Measurements from ENCODE around the gene INHBB.

The INHBB gene

DNA sequence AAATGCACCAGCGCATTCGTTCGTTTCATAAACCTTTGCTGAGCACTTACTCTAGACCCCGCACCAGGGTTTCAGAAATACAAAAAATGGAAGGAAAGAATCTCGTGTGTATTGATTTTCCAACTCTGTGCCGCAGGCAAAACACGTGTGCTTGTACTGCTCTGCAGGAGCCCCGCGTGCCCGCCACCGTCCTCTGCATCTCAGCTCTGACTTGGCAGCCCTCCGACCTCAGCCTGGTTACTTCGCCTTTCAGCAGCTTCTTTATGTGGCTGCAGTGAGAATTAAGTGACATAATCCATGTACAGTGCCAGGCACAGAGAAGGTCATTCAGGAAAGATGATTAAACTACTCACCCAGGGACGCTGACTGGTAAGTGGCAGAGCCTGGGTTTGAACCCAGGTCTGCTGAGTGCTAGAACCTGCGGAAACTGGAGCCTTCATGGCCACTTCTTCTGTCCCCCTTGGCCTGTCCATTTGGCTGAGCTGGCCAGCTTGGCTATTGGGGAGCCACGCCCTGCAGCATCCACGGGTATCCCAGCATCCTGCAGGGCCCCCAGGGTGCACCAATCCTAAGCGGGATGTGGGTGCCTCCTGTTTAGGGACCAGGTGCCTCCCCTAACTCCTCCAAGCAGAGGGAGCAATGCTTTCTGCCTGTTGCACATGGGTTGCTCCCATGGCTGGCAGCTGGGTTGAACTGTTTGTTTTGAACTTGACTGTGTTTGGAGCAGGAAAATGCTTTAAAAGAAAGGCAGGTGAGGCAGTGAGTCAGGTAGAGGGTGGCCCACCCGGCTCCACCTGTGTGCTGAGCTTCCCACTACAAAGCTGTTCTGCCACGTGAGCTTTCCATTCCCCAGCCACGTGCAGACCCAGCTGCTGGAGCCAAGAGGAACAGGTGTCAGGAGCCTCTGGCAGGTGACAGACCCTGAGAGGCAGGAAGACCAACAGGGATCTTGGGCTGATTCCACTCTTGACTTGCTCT is 34.3 kb downstream of the INHBB start:
- no peaks in the 10 kb centered on the region for H3K4me1 Mint-ChIP-seq
- no peak overlapping the region for H3K4me3 Mint-ChIP-seq
- no peak overlapping the region for H3K27ac Mint-ChIP-seq
- H3K36me3 Mint-ChIP-seq (ENCODE audit: low read depth) = no peaks in the 10 kb centered on the region
- H3K9me3 Mint-ChIP-seq = no peaks in the 10 kb centered on the region
- no peak for TF ChIP-seq CTCF (IDR thresholded peaks at IDR 0.05; ENCODE audit: unreplicated experiment in 3 of 3)
- H3K27me3 Mint-ChIP-seq (ENCODE audit: low read depth) = peaks cover 42% of the 10 kb centered on the region

DNA sequence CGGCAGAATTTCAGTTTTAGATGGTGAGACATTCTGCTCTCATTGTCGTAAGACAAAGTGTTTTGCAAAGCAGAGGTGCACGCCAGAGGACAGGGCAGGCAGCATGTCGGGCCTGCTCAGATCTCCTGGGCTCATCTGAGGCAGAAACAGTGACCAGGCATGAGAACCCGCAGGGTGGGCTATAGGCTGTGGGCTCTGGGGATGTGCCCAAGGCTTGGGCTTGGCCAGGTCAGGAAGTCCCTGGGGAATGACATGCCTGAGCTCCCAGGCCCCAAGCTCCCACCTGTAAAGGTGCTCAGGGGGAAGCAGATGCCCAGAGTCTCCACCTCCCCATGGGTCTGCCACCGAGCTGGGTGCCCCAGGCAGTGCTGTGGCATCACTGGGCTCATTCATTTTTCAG is 35.3 kb downstream of the INHBB start:
- H3K9me3 Mint-ChIP-seq = no peaks in the 10 kb centered on the region
- H3K27ac Mint-ChIP-seq = no peak overlapping the region
- H3K36me3 Mint-ChIP-seq (ENCODE audit: low read depth) = no peaks in the 10 kb centered on the region
- no peak overlapping the region for H3K4me3 Mint-ChIP-seq
- peaks cover 42% of the 10 kb centered on the region for H3K27me3 Mint-ChIP-seq (ENCODE audit: low read depth)
- no peaks in the 10 kb centered on the region for H3K4me1 Mint-ChIP-seq
- no peak for TF ChIP-seq CTCF (IDR thresholded peaks at IDR 0.05; ENCODE audit: unreplicated experiment in 3 of 3)

GRCh38 chr2:120381661-120382060 is 35.7 kb downstream of the INHBB start:
- H3K27ac Mint-ChIP-seq = no peak overlapping the region
- H3K9me3 Mint-ChIP-seq = no peaks in the 10 kb centered on the region
- no peak overlapping the region for H3K4me3 Mint-ChIP-seq
- no peaks in the 10 kb centered on the region for H3K36me3 Mint-ChIP-seq (ENCODE audit: low read depth)
- TF ChIP-seq CTCF (IDR thresholded peaks at IDR 0.05; ENCODE audit: unreplicated experiment in 3 of 3) = no peak
- no peaks in the 10 kb centered on the region for H3K4me1 Mint-ChIP-seq
- peaks cover 38% of the 10 kb centered on the region for H3K27me3 Mint-ChIP-seq (ENCODE audit: low read depth)

GRCh38 chr2:120382541-120383144 is 36.7 kb downstream of the INHBB start:
- Mint-ChIP-seq H3K9me3 (no peaks in the 10 kb centered on the region), H3K27me3 (ENCODE audit: low read depth) (peaks cover 38% of the 10 kb centered on the region), H3K4me1 (no peaks in the 10 kb centered on the region), H3K27ac (no peak overlapping the region), H3K4me3 (no peak overlapping the region), H3K36me3 (ENCODE audit: low read depth) (no peaks in the 10 kb centered on the region)
- TF ChIP-seq CTCF (IDR thresholded peaks at IDR 0.05; ENCODE audit: unreplicated experiment in 3 of 3) = no peak

DNA sequence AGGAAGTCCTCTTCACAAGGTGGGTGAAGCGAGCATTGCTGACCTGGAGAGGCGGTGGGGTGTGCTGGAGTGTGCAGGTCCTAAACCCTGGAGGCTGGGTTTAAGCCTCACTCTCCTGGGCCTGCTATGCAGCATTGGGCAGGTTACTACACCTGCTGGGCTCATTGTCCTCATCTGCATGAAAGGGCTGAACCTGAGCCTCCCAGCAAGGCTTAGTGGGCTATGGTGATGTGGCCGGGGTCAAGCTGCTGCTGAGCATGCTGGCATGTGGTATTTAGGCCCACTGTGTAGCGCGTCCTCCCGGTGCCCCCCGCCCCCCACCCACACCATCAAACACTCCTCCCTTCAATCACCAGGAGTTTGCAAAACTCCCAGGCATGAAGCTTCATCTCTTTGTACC is 37.3 kb downstream of the INHBB start:
- no peak overlapping the region for H3K27ac Mint-ChIP-seq
- TF ChIP-seq CTCF (IDR thresholded peaks at IDR 0.05; ENCODE audit: unreplicated experiment in 3 of 3) = no peak
- H3K4me1 Mint-ChIP-seq = no peaks in the 10 kb centered on the region
- no peaks in the 10 kb centered on the region for H3K36me3 Mint-ChIP-seq (ENCODE audit: low read depth)
- no peaks in the 10 kb centered on the region for H3K9me3 Mint-ChIP-seq
- H3K27me3 Mint-ChIP-seq (ENCODE audit: low read depth) = peaks cover 38% of the 10 kb centered on the region
- H3K4me3 Mint-ChIP-seq = no peak overlapping the region
